ENCODE measurements around the gene CCDC92B.
"Not testable (repeated sequence)": the region's sequence is repeated elsewhere in the genome, so short reads cannot be mapped to it uniquely, and the experiment has no call there.

Gene CCDC92B

DNA sequence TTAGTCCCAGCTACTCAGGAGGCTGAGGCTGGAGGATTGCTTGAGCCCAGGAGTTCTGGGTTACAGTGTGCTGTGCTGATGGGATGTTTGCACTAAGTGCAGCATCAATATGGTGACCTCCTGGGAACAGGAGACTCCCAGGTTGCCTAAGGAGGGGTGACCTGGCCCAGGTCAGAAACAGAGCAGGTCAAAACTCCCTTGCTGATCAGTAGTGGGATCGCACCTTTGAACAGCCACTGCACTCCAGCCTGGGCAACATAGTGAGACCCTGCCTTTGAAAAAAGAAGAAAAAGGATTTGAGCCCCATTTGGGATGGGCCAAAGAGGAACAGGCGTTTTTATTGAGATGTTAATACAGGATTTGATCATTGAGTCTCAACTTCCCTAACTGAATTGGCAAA is 68.5 kb downstream of the CCDC92B start:
- Histone ChIP-seq H3K36me3 (peaks cover 86 to 99% (median 92%) of the 10 kb centered on the region in 11 experiments), H3K4me1 (peaks cover 0 to 6% (median 3%) of the 10 kb centered on the region in 10 experiments; a peak in 7 of 20 replicates), H3K27me3 (no peaks in the 10 kb centered on the region), H3K9ac (no peak overlapping the region), H3K4me2 (no peak overlapping the region), H3K27ac (no peak overlapping the region), H3K9me3 (replicated peaks in 1 of 11) (no peaks in the 10 kb centered on the region), H4K20me1 (peaks cover 6 to 89% (median 55%) of the 10 kb centered on the region in 11 experiments; a peak in 19 of 22 replicates), H3K4me3 (no peak overlapping the region)
- no peak for TF ChIP-seq Cebpa-rat (IDR thresholded peaks at IDR 0.05)

GRCh38 chr17:2679247-2679646 is 70.2 kb downstream of the CCDC92B start:
- H3K27me3 ChIP-seq; H3K27ac ChIP-seq; H3K9me3 ChIP-seq (replicated peaks in 1 of 11); H3K4me3 ChIP-seq; H3K4me2 ChIP-seq; H3K9ac ChIP-seq; H3K4me1 ChIP-seq: not testable (repeated sequence)
- Histone ChIP-seq H4K20me1 (peaks cover 10 to 96% (median 50%) of the 10 kb centered on the region in 11 experiments; a peak in 18 of 22 replicates), H3K36me3 (peaks cover 98 to 100% (median 100%) of the 10 kb centered on the region in 11 experiments)
